HG03139 (cell line): ENCODE measurements around the gene MNS1.
"Not testable (repeated sequence)": the region's sequence is repeated elsewhere in the genome, so short reads cannot be mapped to it uniquely, and the experiment has no call there.

Source experiments
- ATAC-seq: cut with Tn5 transposase; IDR thresholded peaks from one replicate; pipeline ENCODE4 v1.9.1; 2021; ENCODE audit not compliant: unreplicated experiment

Gene MNS1

GRCh38 chr15:56454836-56455235, 10.1 kb downstream of the MNS1 start:
- no peak for ATAC-seq

DNA sequence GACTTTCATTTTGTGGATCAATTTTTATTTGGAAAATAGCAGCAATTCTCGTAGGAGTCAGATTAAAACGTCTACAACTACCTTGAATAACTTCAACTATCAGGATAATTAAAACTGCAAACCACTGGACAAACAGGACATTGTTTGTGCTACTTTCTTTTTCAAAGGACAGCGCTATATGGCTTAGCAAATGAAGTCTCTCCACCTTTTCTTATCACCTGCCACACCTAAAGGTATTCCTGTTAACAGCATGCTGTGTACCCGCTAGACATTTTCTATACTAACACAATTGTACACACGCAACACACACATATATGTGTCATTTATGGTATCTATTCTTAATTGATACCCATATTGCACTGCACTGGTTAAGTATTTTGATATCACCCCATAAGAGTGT, 19.2 kb downstream of the MNS1 start:
- no peak for ATAC-seq

DNA sequence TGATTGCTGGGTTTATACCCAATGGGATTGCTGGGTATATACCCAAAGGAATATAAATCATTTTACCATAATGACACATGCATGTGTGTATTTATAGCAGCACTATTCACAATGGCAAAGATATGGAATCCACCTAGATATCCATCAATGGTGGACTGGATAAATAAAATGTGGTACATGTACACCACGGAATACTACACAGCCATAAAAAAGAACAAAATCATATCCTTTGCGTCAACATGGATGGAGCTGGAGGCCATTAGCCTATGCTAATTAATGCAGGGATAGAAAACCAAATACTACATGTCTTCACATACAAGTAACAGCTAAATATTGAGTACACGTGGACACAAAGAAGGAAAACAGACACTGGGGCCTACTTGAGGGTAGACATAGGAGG, 22.6 kb downstream of the MNS1 start:
- ATAC-seq = no peak

DNA sequence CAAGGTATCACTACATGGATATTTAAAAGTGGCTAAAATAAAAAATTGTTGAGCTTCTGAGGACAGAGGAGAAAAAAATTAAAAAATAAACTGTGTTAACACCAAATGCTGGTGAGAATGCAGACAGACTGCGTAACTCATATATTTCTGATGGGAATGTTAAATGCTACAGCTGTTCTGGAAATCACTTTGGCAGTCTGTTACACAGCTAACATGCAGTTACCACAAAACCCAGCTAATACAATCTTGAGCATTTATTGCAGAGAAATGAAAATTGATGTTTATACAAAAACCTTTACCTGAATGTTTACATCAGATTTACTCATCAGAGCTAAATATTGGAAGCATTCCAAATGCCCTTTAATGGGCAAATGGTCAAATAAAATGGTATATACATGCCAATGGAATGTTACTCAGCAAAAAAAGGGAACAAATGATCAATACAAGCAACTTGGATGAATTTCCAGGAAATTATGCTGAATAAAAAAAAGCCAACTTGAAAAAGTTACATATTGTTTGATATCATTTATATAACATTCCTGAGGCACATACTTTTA, 24.6 kb downstream of the MNS1 start:
- no peak for ATAC-seq

DNA sequence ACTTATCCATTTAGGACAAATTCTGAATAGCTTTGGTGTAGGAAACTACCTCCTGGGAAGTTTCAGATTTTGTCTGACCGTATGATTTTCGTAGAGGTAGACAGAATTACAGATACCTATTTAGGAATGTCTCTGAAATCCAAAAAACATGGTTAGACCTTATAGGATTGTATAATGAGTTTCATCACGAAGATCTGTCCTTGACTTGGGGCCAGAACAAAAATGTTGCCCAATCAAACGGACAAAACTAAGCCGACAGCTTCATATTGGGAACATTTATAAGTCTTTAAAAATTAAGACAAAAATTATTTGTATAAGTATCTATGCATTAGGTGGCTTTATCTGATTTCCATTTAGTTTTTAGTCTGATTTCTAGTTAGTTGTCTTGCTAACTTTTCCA, 32.6 kb downstream of the MNS1 start:
- ATAC-seq = no peak

- no peak for ATAC-seq
Measured at GRCh38 chr15:56428821-56429458, 36.0 kb downstream of the MNS1 start.

GRCh38 chr15:56425976-56426375, 39.0 kb downstream of the MNS1 start:
- no peak for ATAC-seq

- no peak for ATAC-seq
Measured at GRCh38 chr15:56425276-56425675, 39.7 kb downstream of the MNS1 start.

- not testable (repeated sequence) for ATAC-seq
Measured at GRCh38 chr15:56413114-56413733, 51.7 kb downstream of the MNS1 start.

GRCh38 chr15:56411122-56411749, 53.7 kb downstream of the MNS1 start:
- ATAC-seq = no peak

DNA sequence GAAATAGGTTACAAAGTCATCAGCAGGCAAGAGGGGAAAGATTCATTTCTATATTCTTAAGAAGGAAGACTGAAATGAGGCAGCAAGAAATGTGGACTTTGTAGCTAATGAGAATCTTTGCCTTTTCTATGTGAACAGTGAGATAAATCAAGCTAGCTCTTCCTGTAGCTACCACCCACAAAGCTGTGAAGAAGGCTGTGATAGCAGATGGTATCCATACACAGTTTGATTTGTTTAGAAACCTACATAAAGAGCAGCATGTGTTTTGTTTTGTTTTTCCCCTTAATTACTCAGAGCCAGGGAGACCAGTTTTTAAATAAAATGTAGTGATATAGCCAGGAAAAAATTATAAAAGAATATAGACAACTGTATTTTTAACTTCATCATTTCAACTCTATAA, 54.2 kb downstream of the MNS1 start:
- no peak for ATAC-seq

- ATAC-seq = not testable (repeated sequence)
Measured at GRCh38 chr15:56399209-56399608, 65.7 kb downstream of the MNS1 start.

GRCh38 chr15:56397325-56397724, 67.6 kb downstream of the MNS1 start:
- not testable (repeated sequence) for ATAC-seq

DNA sequence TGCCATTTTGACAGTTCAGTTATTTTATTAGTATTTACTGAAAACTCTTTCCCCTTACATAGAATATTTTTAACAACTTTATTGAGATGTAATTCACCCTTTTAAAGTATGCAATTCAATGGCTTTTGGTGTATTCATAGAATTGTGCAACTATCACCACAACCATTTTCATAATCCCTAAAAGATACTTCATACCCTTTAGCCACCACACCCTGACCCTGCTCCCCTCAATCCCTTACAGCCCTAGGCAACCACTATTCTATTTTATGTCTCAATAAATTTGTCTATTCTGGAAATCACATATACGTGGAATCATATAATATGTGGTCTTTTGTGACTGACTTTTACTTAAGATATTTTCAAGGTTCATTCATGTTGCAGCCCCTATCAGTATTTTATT, 70.0 kb downstream of the MNS1 start:
- no peak for ATAC-seq

- ATAC-seq = no peak
Measured at GRCh38 chr15:56393277-56393676, 71.7 kb downstream of the MNS1 start.

- no peak for ATAC-seq
Measured at GRCh38 chr15:56390739-56391267, 74.1 kb downstream of the MNS1 start.

- no peak for ATAC-seq
Measured at GRCh38 chr15:56385908-56386307, 79.0 kb downstream of the MNS1 start.

- no peak for ATAC-seq
Measured at GRCh38 chr15:56383010-56383409, 81.9 kb downstream of the MNS1 start.
